Activated naive CD8-positive, alpha-beta T cell treated with anti-CD3 and anti-CD28 coated beads, Interleukin-2, amount 50 U/mL, for 24 hours (primary cell): Measurements from ENCODE around the gene UBE2Q2.

Source experiments
- ATAC-seq: fragments of 150-1000 bp; cut with Tn5 transposase; one replicate; pipeline ENCODE4 v1.10.0; 2021
- DNase-seq: peaks from one replicate; pipeline ENCODE4 v3.0.0; 2021
- H3K27ac Mint-ChIP-seq: one replicate; pipeline ENCODE4 v1.8.0; 2021; ENCODE audit warnings: mild to moderate bottlenecking, mixed read lengths
- H3K27me3 Mint-ChIP-seq: one replicate; pipeline ENCODE4 v1.8.0; 2021; ENCODE audit warnings: mixed read lengths
- H3K36me3 Mint-ChIP-seq: one replicate; pipeline ENCODE4 v1.8.0; 2021; ENCODE audit warnings: low read depth, mixed read lengths
- H3K4me1 Mint-ChIP-seq: one replicate; pipeline ENCODE4 v1.8.0; 2021; ENCODE audit warnings: mixed read lengths
- H3K4me3 Mint-ChIP-seq: one replicate; pipeline ENCODE4 v1.8.0; 2021; ENCODE audit warnings: mild to moderate bottlenecking, moderate library complexity, mixed read lengths
- H3K9me3 Mint-ChIP-seq: one replicate; pipeline ENCODE4 v1.8.0; 2021; ENCODE audit warnings: mixed read lengths

Gene UBE2Q2

DNA sequence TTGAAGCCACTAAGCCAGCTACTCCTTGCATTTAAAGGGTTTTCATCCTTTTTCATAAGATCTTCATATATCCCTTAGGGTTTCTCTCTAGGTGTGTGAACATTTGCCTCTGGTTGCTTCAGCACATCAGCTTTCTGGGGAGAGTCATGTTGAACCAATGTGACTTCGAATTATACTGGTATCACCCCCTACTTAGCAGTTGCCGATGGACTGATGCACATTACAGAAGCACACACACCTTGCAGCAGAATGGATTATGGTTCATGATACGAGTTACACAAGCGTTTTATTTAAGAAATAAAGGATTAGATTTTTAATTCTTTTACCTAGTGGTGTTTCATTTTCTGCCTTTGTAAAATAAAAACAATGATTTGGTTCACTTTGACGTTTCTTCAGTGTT lies 100.0 kb downstream of the UBE2Q2 start:
- Mint-ChIP-seq H3K4me1 (peaks cover 9% of the 10 kb centered on the region), H3K9me3 (peaks cover 12% of the 10 kb centered on the region), H3K27me3 (peaks cover 12% of the 10 kb centered on the region), H3K27ac (no peak overlapping the region), H3K36me3 (peaks cover 14% of the 10 kb centered on the region), H3K4me3 (no peak overlapping the region)
- DNase-seq (no peak), ATAC-seq (no peak)

DNA sequence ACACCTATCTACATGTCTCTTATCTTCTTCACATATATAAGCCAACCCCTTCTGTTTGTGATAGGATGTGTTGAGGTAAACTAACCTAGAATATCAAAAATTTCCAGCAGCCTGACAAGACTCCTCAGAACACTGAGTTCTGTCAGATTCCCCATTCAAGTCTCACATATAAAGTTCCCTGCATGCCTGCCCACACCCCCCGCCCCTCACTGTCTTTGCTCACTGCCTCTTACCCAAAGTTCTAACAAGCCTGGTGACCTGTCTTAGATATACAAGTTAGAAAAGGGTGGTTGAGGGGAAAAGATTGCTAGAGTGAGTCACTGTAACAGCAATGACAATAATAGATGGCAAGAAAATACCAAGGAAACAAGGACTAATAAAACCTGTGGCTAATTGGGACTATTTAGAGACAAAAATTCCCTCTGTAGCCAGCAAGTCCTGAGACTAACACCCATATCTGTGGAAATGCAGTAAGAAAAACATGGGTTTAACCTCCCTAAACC lies 100.5 kb downstream of the UBE2Q2 start:
- no peak overlapping the region for H3K4me3 Mint-ChIP-seq
- H3K27ac Mint-ChIP-seq, result no peak overlapping the region
- H3K4me1 Mint-ChIP-seq, result peaks cover 9% of the 10 kb centered on the region
- peaks cover 9% of the 10 kb centered on the region for H3K36me3 Mint-ChIP-seq
- peaks cover 7% of the 10 kb centered on the region for H3K9me3 Mint-ChIP-seq
- DNase-seq, result no peak
- H3K27me3 Mint-ChIP-seq, result peaks cover 12% of the 10 kb centered on the region
- ATAC-seq, result no peak

DNA sequence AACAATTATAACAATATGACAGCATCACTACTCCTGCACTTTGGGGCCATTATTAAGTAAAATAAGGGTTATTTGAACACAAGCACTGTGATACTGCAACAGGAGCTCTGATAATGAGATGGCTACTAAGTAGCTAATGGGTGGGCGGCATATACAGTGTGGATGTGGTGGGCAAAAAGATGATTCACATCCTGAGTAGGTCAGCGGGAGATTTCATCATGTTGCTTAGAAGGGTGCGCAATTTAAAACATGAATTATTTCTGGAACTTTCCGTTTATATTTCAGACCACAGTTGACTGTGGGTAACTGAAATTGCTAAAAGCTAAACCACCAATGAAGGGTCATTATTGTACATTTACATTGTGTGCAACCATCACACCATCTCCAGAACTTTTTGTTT lies 102.7 kb downstream of the UBE2Q2 start:
- Mint-ChIP-seq H3K4me3 (no peak overlapping the region), H3K4me1 (peaks cover 9% of the 10 kb centered on the region), H3K9me3 (no peaks in the 10 kb centered on the region), H3K36me3 (no peaks in the 10 kb centered on the region), H3K27me3 (peaks cover 22% of the 10 kb centered on the region), H3K27ac (no peak overlapping the region)
- DNase-seq (no peak), ATAC-seq (no peak)

DNA sequence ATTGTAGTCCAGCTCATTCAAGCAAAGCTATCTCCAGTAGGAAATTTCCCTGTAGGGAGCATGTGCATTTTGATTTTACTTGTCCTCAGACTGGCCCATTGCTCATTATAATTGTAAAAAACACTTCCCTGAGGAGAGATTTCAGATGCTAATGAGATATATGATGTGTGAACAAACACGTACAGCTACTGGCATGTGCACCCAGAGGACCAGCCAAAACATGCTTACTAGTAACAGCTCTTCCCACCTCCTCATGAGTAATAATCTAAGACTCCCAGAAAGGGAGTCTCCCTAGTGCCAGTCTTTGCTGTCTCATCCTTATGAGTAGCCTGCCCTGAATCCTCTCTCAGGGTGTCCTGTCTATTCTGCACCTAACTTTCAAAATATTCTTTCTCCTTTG lies 103.8 kb downstream of the UBE2Q2 start:
- no peak for DNase-seq
- Mint-ChIP-seq H3K27me3 (peaks cover 31% of the 10 kb centered on the region), H3K9me3 (no peaks in the 10 kb centered on the region), H3K27ac (no peak overlapping the region), H3K4me3 (no peak overlapping the region), H3K36me3 (no peaks in the 10 kb centered on the region), H3K4me1 (peaks cover 9% of the 10 kb centered on the region)
- ATAC-seq, result no peak

DNA sequence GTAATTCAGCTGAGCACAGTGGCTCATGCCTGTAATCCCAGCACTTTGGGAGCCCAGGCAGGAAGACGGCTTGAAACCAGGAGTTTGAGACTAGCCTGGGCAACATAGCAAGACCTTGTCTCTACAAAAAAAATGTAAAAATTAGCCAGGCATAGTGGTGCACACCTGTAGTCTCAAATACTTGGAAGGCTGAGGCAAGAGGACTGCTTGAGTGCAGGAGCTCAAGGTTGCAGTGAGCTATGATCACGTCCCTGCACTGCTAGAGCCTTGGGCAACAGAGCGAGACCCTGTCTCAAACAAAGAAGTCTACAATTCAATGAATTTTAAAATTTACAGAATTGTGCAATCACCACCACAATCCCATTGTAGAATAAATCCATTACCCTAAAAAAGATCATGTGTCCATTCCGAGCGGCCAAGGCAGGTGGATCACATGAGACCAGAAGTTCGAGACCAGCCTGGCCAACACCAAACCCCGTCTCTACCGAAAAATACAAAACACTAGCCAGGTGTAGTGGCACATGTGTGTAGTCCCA lies 105.6 kb downstream of the UBE2Q2 start:
- Mint-ChIP-seq H3K36me3 (no peaks in the 10 kb centered on the region), H3K4me3 (no peak overlapping the region), H3K9me3 (no peaks in the 10 kb centered on the region), H3K27me3 (peaks cover 35% of the 10 kb centered on the region), H3K4me1 (peaks cover 9% of the 10 kb centered on the region), H3K27ac (no peak overlapping the region)
- ATAC-seq (no peak), DNase-seq (no peak)
